H7 (cell line): ENCODE data around the gene RAD51B. TPM values are rescaled to one million over a fixed set of nuclear protein-coding genes. Genes with fewer than 3 reads are reported as not detected.
"Not testable (repeated sequence)": the region's sequence is repeated elsewhere in the genome, so short reads cannot be mapped to it uniquely, and the experiment has no call there.

Experiments
- DNase-seq: peaks from one replicate; pipeline ENCODE4 v3.0.0; 2012
- H3K27me3 ChIP-seq: 2 replicates; pipeline ENCODE4 v1.6.0; 2011; ENCODE audit warnings: mild to moderate bottlenecking, low read length; ENCODE audit not compliant: control insufficient read depth, insufficient read depth
- H3K36me3 ChIP-seq: replicated peaks from 2 replicates; pipeline ENCODE4 v1.5.1; 2011; ENCODE audit warnings: low read length; ENCODE audit not compliant: control insufficient read depth, insufficient read depth
- H3K4me3 ChIP-seq: 2 replicates; pipeline ENCODE4 v1.5.1; 2011; ENCODE audit warnings: low read depth, mild to moderate bottlenecking, control low read depth, low read length, moderate library complexity; ENCODE audit not compliant: insufficient read depth
- total RNA-seq: library from RNA; depleted of rRNA; stranded (reverse); fragments of >200 nt; shearing (Covaris generic); gene quantifications from 2 replicates; pipeline ENCODE4 v1.2.3, GENCODE V29; 2014

The RAD51B gene
- total RNA-seq, 1 experiment from 2014 or later: 9.6 TPM

DNA sequence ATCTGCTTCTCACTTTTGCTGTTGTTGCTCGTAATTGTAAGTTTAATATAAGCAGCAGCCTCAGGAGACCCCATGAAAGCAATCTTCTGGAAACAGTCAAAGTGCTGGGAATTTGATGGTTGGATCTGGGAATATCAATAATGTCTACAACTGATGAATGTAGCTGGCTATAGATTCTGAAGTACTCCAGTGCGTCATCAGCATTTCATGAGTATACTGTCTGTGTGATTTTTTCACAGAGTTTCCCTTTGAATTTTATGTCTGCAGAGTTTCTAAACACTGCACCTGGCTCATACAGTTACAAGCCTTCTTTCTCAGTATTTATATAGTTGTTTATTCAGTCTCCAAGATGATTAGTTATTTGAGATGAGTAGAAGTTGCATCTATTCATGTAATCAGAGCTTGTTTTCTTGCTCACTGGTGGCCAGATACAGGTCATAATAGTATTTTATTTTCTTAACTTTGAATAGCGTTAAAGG is 222.3 kb downstream of the RAD51B start:
- H3K4me3 ChIP-seq: no peak overlapping the region
- no peak for DNase-seq
- H3K27me3 ChIP-seq: no peaks in the 10 kb centered on the region
- no peaks in the 10 kb centered on the region for H3K36me3 ChIP-seq

DNA sequence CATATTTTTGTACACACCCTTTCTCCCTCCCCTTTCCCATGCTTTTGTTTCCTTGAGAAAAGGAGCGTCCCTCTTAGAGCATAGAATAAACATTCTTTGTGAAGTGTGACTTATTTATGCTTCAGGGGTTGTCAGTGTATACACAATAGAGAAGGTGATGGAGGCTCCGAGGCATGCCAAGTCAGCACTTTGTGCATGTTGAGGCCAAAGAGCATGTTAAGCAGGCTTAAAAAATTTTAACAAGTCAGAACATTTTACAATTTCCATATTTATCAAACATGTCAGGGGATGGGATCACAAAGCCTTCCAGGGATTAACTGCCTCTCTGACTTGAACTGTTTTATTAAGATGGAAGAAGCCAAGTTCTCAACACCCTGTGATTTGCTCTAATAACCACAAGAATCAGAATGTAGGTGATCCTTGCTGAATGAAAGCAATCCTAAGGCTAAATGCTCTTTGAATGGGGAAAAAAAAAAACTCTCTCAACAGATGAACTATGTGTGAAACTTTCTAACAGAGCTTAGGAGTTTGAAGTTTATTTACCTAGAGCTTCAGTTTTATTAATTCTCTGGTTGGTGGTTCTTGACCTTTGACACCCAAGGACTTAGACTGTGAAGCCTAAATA is 223.1 kb downstream of the RAD51B start:
- no peak overlapping the region for H3K4me3 ChIP-seq
- H3K36me3 ChIP-seq: no peaks in the 10 kb centered on the region
- DNase-seq: no peak
- H3K27me3 ChIP-seq: no peaks in the 10 kb centered on the region

GRCh38 chr14:68043752-68044151 is 224.2 kb downstream of the RAD51B start:
- Histone ChIP-seq H3K27me3 (no peaks in the 10 kb centered on the region), H3K4me3 (no peak overlapping the region), H3K36me3 (no peaks in the 10 kb centered on the region)
- DNase-seq: no peak

DNA sequence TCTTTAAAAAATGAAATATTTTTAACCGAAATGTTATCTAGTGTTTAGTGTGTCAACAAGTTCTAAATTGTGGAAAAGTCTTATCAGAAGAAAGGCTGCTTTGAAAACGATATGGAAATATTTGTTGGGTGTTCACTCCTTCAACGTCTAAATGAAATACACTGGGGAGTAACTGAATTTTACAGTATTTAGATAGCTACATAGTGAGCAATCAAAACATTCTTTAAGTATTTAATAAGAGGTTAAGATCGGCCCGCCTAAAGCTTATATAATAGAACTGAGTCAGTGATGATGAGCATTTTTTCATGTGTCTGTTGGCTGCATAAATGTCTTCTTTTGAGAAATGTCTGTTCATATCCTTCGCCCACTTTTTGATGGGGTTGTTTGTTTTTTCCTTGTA is 228.3 kb downstream of the RAD51B start:
- H3K27me3 ChIP-seq: no peaks in the 10 kb centered on the region
- H3K36me3 ChIP-seq: no peaks in the 10 kb centered on the region
- no peak overlapping the region for H3K4me3 ChIP-seq
- DNase-seq: no peak

DNA sequence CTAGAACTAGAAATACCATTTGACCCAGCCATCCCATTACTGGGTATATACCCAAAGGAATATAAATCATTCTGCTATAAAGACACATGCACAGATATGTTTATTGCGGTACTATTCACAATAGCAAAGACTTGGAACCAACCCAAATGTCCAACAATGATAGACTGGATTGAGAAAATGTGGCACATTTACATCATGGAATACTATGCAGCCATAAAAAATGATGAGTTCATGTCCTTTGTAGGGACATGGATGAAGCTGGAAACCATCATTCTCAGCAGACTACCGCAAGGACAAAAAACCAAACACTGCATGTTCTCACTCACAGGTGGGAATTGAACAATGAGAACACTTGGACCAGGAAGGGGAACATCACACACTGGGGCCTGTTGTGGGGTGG is 229.2 kb downstream of the RAD51B start:
- DNase-seq, H3K27me3 ChIP-seq, H3K36me3 ChIP-seq, H3K4me3 ChIP-seq: not testable (repeated sequence)

DNA sequence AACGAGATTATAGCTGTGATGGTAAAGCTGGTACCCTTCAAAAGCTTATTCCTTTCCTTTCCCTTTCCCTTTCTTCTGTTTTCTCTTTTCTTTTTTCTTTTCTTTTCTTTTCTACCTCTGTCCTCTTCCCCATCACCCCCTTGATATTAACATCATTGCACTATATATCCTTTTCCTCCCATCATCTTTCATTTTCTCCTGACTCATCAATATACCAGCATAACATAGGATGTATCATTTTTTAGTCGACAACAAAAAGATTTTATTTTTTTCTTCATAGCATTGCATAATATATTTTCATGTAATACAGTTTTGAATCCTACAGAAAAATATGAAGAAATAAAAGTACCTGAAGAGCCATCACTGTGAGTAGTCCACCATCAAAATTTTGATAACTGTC is 230.6 kb downstream of the RAD51B start:
- no peak for DNase-seq
- Histone ChIP-seq H3K4me3 (no peak overlapping the region), H3K36me3 (no peaks in the 10 kb centered on the region), H3K27me3 (no peaks in the 10 kb centered on the region)

- no peaks in the 10 kb centered on the region for H3K36me3 ChIP-seq
- no peak for DNase-seq
- H3K4me3 ChIP-seq: no peak overlapping the region
- H3K27me3 ChIP-seq: no peaks in the 10 kb centered on the region
Observed at GRCh38 chr14:68051146-68051545, 231.6 kb downstream of the RAD51B start.

DNA sequence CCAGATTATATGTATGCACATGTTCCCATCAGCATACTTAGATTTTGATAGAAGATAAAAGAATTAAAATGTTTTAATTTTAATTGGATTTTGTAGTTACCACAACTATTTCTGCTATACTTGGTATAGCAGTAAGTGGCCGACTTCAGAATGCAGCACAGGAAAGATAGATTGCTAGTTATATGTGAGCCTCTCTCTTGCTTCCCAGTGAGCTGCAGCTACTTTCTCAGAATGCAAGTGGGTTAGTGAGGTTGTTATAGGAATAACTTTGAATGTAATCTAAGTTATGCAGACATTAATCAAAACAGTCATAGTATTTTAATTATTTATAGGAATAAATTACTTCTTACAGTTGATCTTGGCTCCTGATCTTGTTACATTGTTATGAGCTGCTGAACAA is 240.6 kb downstream of the RAD51B start:
- DNase-seq: no peak
- Histone ChIP-seq H3K4me3 (no peak overlapping the region), H3K36me3 (no peaks in the 10 kb centered on the region), H3K27me3 (no peaks in the 10 kb centered on the region)

- Histone ChIP-seq H3K27me3 (no peaks in the 10 kb centered on the region), H3K4me3 (no peak overlapping the region), H3K36me3 (no peaks in the 10 kb centered on the region)
- no peak for DNase-seq
Observed at GRCh38 chr14:68062651-68063050, 243.1 kb downstream of the RAD51B start.

DNA sequence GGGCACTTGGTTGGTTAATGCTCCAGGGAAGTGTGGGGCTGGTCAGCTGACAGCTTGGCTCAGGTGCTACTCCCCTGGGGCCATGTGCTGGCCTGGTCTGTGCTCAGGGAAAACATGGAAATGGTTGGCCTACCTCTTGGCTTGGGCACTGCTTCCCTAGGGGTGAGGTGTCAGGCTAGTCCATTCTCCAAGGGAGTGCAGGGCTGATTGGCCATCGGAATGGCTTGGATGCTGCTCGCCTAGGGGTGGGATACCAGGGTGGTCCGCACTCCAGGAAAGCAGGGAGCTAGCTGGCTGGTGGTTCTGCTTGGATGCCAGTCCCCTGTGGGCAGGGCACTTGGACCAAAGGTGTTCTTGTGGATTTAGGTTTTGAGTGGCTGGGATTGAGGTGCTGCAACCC is 245.7 kb downstream of the RAD51B start:
- Histone ChIP-seq H3K36me3 (no peaks in the 10 kb centered on the region), H3K4me3 (no peak overlapping the region), H3K27me3 (no peaks in the 10 kb centered on the region)
- no peak for DNase-seq

GRCh38 chr14:68074765-68075381 is 255.3 kb downstream of the RAD51B start:
- H3K36me3 ChIP-seq: no peaks in the 10 kb centered on the region
- no peak for DNase-seq

DNA sequence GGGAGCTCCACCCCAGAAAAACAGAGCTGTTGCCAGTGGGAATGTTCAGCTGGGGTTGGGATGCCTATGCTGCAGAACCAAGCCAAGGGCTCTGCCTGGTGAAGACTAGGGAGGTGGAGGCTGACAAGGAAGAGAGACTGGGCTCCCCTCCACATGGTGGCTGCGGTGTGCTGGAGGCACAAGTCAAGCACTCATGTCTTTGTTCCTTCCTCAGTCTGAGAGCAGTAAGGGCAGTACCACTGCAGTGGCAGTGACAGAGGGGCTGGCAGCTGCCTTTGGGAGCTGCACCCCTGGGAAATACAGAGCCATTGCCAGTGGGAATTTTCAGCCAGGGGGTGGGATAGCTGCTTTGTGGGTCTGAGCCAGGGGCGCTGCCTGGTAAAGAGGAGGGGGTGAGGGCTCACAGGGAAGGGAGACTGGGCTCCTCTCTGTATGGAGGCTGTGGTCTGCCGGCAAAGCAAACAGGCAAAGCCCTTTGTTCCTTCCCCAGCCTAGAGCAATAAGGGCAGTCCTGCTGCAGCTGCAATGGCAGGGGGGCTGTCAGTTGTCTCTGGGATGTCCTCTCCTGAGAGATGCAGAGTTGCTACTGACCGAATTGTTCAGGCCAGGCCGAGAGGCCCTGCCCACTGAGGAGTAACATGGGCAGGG is 255.9 kb downstream of the RAD51B start:
- Histone ChIP-seq H3K36me3 (no peaks in the 10 kb centered on the region), H3K27me3 (no peaks in the 10 kb centered on the region), H3K4me3 (no peak overlapping the region)
- DNase-seq: no peak

More at GRCh38 chr14:68074765-68075381, 255.3 kb downstream of the RAD51B start:
- H3K27me3 ChIP-seq: no peaks in the 10 kb centered on the region
- no peak overlapping the region for H3K4me3 ChIP-seq

GRCh38 chr14:68076451-68076850 is 256.9 kb downstream of the RAD51B start:
- DNase-seq: no peak
- Histone ChIP-seq H3K27me3 (no peaks in the 10 kb centered on the region), H3K36me3 (no peaks in the 10 kb centered on the region), H3K4me3 (no peak overlapping the region)

DNA sequence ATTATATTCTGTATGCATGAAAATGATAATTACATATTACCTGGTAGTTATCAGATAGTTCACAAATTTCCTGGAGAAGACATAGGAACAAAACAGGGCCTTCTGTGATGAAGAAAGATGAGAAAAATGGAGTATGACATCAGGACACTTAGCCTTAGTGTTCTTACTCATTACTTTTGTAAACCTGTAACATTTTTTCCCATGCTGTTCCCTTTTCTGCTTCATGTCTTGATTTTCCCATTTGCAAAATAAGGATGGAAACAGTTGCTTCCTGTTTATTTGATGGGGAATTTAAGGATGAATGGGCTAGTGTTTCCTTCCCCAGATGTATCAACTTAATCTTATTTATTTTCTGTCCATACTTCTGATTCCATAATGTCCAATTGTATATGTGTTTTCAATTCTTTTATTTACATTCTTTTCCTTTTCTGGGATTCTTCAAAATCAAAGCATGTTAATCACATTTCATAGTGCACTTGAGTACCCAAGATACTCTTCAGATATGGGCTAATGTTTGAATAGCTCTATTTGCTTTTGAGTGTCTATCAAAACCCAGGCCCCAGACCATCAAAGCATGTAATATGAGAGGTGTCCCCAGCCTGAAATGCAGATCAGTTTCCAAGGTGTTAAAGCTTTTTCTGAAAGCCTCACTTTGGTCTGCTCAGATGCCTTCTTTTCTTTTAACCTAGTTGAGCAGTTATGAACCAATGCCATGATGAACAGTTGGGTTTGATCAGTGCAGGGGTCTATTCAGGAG is 260.5 kb downstream of the RAD51B start:
- no peaks in the 10 kb centered on the region for H3K36me3 ChIP-seq
- no peak overlapping the region for H3K4me3 ChIP-seq
- H3K27me3 ChIP-seq: no peaks in the 10 kb centered on the region
- DNase-seq: no peak

DNA sequence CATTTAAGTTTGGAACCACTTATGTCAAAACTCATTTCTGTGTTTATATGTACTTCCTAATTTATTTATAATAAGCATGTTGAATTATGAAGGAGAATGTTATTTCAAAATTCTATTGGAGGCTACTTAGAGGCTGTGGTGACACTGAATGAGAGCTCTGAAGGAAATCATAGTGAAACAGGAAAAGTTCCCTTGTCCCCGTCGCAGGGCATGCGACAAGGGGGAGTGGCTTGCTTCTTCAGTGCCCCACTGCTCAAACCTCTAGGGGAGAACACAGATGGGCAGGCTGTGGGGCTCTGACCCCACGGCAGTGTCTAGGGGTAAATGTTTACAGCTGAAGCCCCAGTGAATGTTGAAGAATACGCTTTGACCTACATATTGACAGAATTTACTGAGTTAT is 261.9 kb downstream of the RAD51B start:
- no peak for DNase-seq
- H3K27me3 ChIP-seq: no peaks in the 10 kb centered on the region
- H3K4me3 ChIP-seq: no peak overlapping the region
- no peaks in the 10 kb centered on the region for H3K36me3 ChIP-seq
